ENCODE results near the gene AFDN.

Gene AFDN, protein sequence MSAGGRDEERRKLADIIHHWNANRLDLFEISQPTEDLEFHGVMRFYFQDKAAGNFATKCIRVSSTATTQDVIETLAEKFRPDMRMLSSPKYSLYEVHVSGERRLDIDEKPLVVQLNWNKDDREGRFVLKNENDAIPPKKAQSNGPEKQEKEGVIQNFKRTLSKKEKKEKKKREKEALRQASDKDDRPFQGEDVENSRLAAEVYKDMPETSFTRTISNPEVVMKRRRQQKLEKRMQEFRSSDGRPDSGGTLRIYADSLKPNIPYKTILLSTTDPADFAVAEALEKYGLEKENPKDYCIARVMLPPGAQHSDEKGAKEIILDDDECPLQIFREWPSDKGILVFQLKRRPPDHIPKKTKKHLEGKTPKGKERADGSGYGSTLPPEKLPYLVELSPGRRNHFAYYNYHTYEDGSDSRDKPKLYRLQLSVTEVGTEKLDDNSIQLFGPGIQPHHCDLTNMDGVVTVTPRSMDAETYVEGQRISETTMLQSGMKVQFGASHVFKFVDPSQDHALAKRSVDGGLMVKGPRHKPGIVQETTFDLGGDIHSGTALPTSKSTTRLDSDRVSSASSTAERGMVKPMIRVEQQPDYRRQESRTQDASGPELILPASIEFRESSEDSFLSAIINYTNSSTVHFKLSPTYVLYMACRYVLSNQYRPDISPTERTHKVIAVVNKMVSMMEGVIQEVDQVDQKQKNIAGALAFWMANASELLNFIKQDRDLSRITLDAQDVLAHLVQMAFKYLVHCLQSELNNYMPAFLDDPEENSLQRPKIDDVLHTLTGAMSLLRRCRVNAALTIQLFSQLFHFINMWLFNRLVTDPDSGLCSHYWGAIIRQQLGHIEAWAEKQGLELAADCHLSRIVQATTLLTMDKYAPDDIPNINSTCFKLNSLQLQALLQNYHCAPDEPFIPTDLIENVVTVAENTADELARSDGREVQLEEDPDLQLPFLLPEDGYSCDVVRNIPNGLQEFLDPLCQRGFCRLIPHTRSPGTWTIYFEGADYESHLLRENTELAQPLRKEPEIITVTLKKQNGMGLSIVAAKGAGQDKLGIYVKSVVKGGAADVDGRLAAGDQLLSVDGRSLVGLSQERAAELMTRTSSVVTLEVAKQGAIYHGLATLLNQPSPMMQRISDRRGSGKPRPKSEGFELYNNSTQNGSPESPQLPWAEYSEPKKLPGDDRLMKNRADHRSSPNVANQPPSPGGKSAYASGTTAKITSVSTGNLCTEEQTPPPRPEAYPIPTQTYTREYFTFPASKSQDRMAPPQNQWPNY (N-terminal part only)

DNA sequence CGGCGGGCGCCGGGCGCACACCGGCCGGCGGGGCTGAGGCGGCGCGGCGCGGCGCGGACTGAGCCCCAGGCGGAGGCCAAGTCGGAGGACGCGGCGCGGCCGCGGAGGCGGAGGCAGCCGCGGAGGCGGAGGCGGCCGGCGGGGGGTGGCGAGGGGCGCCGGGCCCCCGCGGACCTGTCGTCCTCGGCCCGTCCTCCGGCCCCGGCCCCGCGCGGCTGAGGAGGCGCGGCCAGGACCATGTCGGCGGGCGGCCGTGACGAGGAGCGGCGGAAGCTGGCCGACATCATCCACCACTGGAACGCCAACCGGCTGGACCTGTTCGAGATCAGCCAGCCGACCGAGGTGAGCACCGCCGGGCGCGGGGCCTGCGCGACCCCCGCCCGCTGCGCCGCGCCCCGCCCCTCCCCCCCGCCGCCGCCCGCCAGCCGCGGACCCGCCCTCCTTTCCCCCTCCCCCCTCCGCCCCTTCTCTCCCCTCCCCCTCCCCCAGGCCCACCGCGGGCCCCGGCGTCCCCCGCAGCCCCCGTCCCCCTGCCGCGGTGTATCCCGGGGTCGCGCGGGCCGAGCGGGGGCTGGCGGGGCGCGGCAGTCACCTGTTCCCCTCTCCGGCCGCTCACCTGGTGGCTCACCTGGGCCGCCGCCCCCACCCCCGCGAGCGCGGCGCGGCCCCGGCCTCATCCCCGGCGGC lies at the start of gene AFDN:
TSS of gene AFDN (plus strand) at position 16 of the 687 bp plus-strand sequence. CDS start at position 238, 222 bp downstream.
- peak in 1 of 2 donors; percentile 13 for DNase-seq (ENCODE audit: low read depth in 2 of 2)
- TF ChIP-seq, protein P1, sequence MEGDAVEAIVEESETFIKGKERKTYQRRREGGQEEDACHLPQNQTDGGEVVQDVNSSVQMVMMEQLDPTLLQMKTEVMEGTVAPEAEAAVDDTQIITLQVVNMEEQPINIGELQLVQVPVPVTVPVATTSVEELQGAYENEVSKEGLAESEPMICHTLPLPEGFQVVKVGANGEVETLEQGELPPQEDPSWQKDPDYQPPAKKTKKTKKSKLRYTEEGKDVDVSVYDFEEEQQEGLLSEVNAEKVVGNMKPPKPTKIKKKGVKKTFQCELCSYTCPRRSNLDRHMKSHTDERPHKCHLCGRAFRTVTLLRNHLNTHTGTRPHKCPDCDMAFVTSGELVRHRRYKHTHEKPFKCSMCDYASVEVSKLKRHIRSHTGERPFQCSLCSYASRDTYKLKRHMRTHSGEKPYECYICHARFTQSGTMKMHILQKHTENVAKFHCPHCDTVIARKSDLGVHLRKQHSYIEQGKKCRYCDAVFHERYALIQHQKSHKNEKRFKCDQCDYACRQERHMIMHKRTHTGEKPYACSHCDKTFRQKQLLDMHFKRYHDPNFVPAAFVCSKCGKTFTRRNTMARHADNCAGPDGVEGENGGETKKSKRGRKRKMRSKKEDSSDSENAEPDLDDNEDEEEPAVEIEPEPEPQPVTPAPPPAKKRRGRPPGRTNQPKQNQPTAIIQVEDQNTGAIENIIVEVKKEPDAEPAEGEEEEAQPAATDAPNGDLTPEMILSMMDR (IDR thresholded peaks at IDR 0.05; ENCODE audit: low read depth, low read length): no peak

DNA sequence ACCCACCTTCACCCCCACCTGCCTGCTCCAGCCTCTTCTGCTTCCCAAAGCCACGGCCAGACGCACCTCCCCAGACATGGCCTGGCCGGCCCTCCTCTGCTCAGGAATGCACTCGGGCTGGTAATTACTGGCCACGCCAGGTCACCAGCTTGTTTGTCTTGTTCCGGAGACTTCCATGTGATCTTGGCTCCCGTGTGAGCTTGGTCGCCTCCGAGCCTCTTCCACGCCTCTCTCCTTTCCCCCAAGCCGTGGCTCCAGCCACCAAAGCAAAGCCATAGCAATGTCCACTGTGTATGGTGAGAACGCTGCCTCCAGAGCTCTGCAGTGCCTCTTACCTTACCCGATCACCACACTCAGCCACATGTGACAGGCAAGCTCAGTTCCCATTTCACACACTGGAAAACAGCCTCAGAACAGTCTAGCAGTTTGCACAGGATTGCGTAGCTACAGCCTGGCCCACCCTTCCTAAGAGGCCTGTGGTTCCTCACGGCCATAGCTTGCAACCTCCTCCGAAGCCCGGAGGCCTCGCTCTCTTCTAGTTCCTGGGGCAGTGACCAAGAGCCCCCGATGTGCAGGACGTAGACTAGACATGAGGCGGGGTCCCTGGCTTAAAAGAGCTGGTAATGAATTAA lies 48.1 kb upstream of the AFDN start:
- DNase-seq (ENCODE audit: low read depth in 2 of 2): no peak
- no peak overlapping the region for H3K4me3 ChIP-seq (replicated peaks in 1 of 2; ENCODE audit: low read depth in 2 of 2, low read length in 2 of 2)
- TF ChIP-seq, protein P1 (IDR thresholded peaks at IDR 0.05; ENCODE audit: low read depth, low read length): no peak

More for the DNA sequence above, at the start of gene AFDN:
- peak within 1 kb of the TSS; percentile 86 to 88 for H3K4me3 ChIP-seq (replicated peaks in 1 of 2; ENCODE audit: low read depth in 2 of 2, low read length in 2 of 2)

DNA sequence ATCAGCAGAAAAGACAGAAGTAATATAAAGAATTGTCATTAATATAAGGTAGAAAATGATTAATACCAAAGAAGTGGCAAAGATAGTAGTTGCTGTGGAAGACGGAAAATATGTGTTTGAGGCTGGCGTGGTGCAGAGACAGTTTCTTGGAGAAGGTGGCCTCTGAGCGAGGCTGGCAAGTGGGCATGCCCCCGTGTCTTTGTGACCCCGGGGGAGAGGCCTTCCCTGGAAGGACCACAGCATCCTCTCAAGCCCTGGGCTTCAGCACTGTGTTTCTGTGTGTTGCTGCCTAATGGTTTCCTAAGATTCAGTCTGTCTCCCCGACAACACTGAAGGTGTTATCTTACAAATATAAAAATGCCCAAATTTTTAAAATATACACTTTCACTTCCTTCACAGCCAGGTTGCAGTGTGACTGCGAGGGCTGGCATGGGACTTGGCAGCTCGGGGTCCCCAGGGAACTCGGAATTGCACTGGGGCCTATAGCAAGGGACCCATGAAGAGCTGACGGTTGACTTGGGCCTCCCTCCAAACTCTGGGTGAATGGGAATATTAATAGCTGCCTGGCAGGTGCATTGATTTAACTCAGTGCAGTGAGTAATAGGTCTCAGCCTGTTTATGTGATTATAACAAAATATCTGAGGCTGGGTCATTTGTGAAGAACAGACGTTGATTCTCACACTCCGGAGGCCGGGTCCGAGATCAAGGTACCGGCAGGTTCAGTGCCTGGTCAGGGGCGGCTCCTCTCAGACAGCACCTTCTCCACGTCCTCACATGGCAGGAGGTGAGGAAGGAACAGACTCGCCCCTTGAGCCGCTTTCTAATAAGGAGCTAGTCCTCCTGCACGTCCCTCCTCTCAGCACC lies 47.4 kb upstream of the AFDN start:
- TF ChIP-seq, protein P1 (IDR thresholded peaks at IDR 0.05; ENCODE audit: low read depth, low read length): no peak
- no peak overlapping the region for H3K4me3 ChIP-seq (replicated peaks in 1 of 2; ENCODE audit: low read depth in 2 of 2, low read length in 2 of 2)
- DNase-seq (ENCODE audit: low read depth in 2 of 2): no peak

DNA sequence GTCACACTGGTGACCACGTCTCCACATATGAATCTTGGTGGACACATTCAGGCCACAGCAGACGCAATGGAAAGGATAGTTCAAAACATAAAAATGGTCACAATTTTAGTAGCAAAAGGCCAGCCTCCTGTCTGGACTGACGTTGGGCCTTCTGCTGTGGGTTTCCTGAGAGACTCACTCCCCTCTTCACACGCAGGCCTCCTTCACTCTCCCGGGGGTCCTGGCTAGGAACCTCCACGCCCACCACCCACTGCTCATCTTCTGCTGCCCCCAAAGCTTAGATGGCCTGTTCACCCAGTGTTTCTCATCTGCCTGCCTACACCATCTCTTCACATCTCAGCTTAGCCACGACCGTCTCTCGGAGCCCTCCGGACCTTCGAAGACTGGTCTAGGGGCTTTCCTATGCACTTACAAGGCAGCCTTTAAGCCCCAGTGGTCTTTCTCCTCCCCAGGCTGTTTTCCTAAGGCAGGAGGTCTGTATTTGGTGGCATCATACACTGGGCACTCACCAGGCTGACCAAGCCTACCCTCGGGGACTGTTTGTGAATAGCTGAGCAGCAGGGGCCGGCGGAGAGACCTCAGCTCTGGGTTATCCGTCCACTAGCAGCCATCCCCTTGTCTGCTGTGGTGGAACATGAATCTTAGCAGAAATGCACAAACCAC lies 46.6 kb upstream of the AFDN start:
- TF ChIP-seq, protein P1 (IDR thresholded peaks at IDR 0.05; ENCODE audit: low read depth, low read length): no peak
- H3K4me3 ChIP-seq (replicated peaks in 1 of 2; ENCODE audit: low read depth in 2 of 2, low read length in 2 of 2): no peak overlapping the region
- DNase-seq (ENCODE audit: low read depth in 2 of 2): no peak

DNA sequence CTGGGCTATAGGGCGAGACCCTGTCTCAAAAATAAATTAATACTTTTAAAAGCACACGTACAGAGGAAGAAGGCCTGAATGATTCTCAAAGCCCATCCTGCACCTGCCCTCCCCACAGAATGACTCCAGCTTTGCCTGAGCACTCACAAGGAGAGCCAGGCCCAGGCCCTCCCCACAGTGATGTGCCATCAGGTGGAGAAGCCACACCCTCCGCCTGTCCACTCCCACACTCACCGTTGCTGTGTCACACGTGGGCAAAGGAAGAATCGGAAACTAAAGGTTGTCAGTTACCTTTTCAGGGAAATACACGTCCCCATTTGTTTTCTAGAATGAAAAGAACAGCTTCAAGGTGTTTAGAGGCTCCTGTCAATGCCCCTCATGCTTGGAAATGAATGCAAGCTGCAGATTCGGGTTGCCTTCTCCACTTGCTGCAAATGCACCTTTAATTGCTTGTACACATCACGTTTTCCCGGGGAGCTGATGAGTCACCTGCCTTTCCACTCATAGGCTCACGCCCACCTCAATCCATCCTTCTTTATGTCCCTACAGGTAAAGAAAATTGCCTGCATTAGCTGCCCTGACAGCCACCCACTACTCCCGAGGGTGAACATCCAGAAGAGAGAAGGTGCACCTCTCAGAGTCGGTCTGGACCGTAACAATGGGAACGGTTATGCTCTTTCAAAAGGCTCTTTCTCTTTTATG lies 45.5 kb upstream of the AFDN start:
- H3K4me3 ChIP-seq (replicated peaks in 1 of 2; ENCODE audit: low read depth in 2 of 2, low read length in 2 of 2): no peak overlapping the region
- no peak for DNase-seq (ENCODE audit: low read depth in 2 of 2)
- TF ChIP-seq, protein P1 (IDR thresholded peaks at IDR 0.05; ENCODE audit: low read depth, low read length): no peak
